Rectal smooth muscle tissue (tissue), 1 donor: ENCODE results near the gene CELF4.

ENCODE experiments used
- H3K27ac ChIP-seq: one replicate; pipeline ENCODE4 v1.7.0; 2013; ENCODE audit warnings: low read depth, low read length, inconsistent platforms
- H3K27me3 ChIP-seq: one replicate; pipeline ENCODE4 v1.7.0; 2013; ENCODE audit warnings: low read length; ENCODE audit not compliant: control insufficient read depth, insufficient read depth
- H3K36me3 ChIP-seq: one replicate; pipeline ENCODE4 v1.7.0; 2013; ENCODE audit warnings: low read length; ENCODE audit not compliant: control insufficient read depth, insufficient read depth
- H3K4me1 ChIP-seq: one replicate; pipeline ENCODE4 v1.7.0; 2013; ENCODE audit warnings: low read length; ENCODE audit not compliant: control insufficient read depth, insufficient read depth
- H3K4me3 ChIP-seq: one replicate; pipeline ENCODE4 v1.7.0; 2013; ENCODE audit warnings: low read length
- H3K9ac ChIP-seq: one replicate; pipeline ENCODE4 v1.7.0; 2013; ENCODE audit warnings: low read length

The CELF4 gene

GRCh38 chr18:37336568-37337285 lies 228.9 kb downstream of the CELF4 start:
- no peak overlapping the region for H3K9ac ChIP-seq
- no peaks in the 10 kb centered on the region for H3K27me3 ChIP-seq
- H3K27ac ChIP-seq: no peak overlapping the region
- no peaks in the 10 kb centered on the region for H3K36me3 ChIP-seq
- H3K4me3 ChIP-seq: no peak overlapping the region
- H3K4me1 ChIP-seq: no peaks in the 10 kb centered on the region

- Histone ChIP-seq H3K27me3 (no peaks in the 10 kb centered on the region), H3K36me3 (no peaks in the 10 kb centered on the region), H3K4me1 (no peaks in the 10 kb centered on the region), H3K4me3 (no peak overlapping the region), H3K27ac (no peak overlapping the region), H3K9ac (no peak overlapping the region)
These were observed 230.2 kb downstream of the CELF4 start for GRCh38 chr18:37335409-37335736.

- Histone ChIP-seq H3K9ac (no peak overlapping the region), H3K27ac (no peak overlapping the region), H3K27me3 (no peaks in the 10 kb centered on the region), H3K4me1 (no peaks in the 10 kb centered on the region), H3K4me3 (no peak overlapping the region), H3K36me3 (no peaks in the 10 kb centered on the region)
These were observed 230.8 kb downstream of the CELF4 start for GRCh38 chr18:37334631-37335408.

GRCh38 chr18:37332628-37333420 lies 232.8 kb downstream of the CELF4 start:
- Histone ChIP-seq H3K4me3 (no peak overlapping the region), H3K36me3 (no peaks in the 10 kb centered on the region), H3K27me3 (no peaks in the 10 kb centered on the region), H3K27ac (no peak overlapping the region), H3K9ac (no peak overlapping the region), H3K4me1 (no peaks in the 10 kb centered on the region)

- H3K27ac ChIP-seq: no peak overlapping the region
- H3K36me3 ChIP-seq: no peaks in the 10 kb centered on the region
- no peaks in the 10 kb centered on the region for H3K27me3 ChIP-seq
- no peaks in the 10 kb centered on the region for H3K4me1 ChIP-seq
- no peak overlapping the region for H3K9ac ChIP-seq
- no peak overlapping the region for H3K4me3 ChIP-seq
These were observed 233.4 kb downstream of the CELF4 start for GRCh38 chr18:37332219-37332618.

GRCh38 chr18:37330173-37330572 lies 235.4 kb downstream of the CELF4 start:
- H3K4me3 ChIP-seq: no peak overlapping the region
- no peaks in the 10 kb centered on the region for H3K36me3 ChIP-seq
- H3K4me1 ChIP-seq: no peaks in the 10 kb centered on the region
- H3K27ac ChIP-seq: no peak overlapping the region
- H3K27me3 ChIP-seq: no peaks in the 10 kb centered on the region
- H3K9ac ChIP-seq: no peak overlapping the region

DNA sequence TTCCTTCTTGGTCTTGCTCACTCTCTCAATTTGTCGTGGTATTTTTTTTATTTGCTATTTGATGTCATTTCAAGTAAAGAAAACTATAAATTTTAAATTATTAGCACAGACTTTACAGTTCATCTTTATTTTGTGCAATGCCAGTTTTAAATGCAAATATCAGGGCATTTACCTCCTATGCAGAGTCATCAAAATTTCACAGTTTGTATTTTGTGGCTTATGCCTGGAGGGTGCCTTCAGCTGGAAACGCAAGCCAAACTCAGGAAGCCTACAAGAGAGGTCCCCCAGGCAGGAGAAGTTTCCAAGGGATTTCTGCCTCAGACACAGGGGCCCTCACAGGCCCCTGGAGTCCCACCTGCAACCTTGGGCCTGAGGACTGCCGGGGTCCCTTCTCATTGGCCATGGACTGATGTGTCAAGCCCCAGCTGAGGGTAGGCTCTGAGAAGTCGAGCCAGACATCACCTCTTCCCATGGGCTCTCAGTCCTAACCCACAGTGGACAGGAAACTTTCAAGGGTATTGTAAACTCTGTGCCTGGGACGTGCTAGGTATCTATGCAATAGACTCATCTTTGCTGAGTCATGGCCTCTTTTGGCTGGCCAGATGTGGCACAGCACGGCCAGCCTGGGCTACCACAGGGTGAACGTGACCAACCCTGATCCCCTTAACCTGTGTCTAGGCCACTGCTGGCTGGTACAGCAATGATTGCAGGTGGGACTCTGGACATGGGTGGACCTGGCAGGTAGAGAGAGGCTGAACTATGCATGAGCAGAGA lies 236.5 kb downstream of the CELF4 start:
- Histone ChIP-seq H3K27me3 (no peaks in the 10 kb centered on the region), H3K4me3 (no peak overlapping the region), H3K27ac (no peak overlapping the region), H3K4me1 (no peaks in the 10 kb centered on the region), H3K9ac (no peak overlapping the region), H3K36me3 (no peaks in the 10 kb centered on the region)

- Histone ChIP-seq H3K27ac (no peak overlapping the region), H3K4me3 (no peak overlapping the region), H3K4me1 (no peaks in the 10 kb centered on the region), H3K27me3 (no peaks in the 10 kb centered on the region), H3K9ac (no peak overlapping the region), H3K36me3 (no peaks in the 10 kb centered on the region)
These were observed 238.5 kb downstream of the CELF4 start for GRCh38 chr18:37327063-37327577.

DNA sequence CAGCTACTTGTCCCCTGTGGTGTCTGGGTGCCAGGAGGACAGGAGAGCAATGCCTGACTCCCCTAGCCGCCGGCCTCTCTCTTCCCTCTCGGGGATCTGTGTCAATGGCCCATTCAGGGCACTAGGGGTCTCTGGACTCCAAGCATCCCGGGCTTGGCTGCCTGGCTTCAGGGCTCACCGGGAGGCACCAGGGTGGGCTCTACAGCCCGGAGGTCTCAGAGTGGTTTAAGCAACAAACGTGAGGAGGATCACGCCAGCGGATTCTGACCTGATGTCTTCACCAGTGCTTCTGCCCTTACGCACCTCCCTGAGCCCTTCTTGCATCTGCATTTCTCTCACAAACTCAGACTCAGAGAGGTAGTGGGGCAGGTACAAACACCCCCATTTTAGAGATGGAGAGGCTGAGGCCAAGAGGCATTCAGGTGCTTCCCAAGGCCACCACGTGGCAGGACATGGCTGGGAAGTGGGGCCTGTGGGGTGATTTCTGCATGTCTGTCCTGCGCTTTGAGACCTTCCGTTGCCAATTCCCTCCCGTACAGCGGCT lies 243.0 kb downstream of the CELF4 start:
- Histone ChIP-seq H3K4me1 (no peaks in the 10 kb centered on the region), H3K4me3 (no peak overlapping the region), H3K9ac (no peak overlapping the region), H3K27ac (no peak overlapping the region), H3K27me3 (no peaks in the 10 kb centered on the region), H3K36me3 (no peaks in the 10 kb centered on the region)

DNA sequence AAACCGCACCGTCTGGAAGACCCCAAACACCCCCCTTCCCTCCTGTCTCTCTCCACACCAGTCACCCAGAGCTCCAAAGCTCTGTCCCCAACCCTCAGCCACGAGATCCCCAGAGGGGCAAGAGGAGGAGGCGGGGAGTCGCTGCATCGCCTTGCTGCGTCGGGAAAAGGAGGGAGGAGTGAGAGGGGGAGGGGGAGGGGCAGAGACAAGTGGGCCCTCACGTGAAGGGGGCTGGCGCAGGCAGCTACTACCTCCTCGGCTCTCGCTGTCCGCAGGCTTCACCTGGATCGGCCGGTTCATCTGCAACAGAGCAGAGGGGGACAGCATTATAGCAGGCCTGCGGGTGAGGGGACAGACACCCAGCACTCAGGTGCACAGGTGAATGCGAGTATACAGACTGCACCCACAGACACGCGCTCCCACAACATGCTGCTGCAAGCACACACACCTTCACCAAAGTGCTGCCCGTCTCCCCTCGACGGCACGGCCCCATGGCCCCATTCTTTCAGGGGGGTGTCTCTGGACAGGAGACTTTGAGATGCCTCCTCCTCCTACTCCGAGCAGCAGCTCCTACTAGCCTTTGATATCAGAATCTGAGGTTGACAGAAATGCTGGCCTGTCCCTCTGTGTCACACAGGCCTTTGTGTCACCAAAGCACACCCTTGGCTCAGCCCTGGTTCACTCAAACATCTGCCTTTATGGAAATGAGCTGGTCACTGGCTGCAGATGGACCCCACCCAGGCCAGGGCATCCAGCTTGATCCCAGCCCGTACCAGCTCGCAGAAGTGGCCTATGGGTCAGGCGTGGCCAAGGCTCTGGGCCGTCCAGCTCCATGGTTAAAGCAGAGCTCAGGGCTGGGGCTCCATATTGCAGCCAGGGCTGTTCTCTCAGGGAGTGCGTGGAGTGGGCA lies 243.8 kb downstream of the CELF4 start:
- Histone ChIP-seq H3K27me3 (no peaks in the 10 kb centered on the region), H3K4me1 (no peaks in the 10 kb centered on the region), H3K9ac (no peak overlapping the region), H3K27ac (no peak overlapping the region), H3K4me3 (no peak overlapping the region), H3K36me3 (no peaks in the 10 kb centered on the region)

- H3K36me3 ChIP-seq: no peaks in the 10 kb centered on the region
These were observed 245.3 kb downstream of the CELF4 start for GRCh38 chr18:37320317-37320716.

More at GRCh38 chr18:37320317-37320716, 245.3 kb downstream of the CELF4 start:
- no peak overlapping the region for H3K4me3 ChIP-seq
- no peak overlapping the region for H3K27ac ChIP-seq
- no peak overlapping the region for H3K9ac ChIP-seq
- no peaks in the 10 kb centered on the region for H3K4me1 ChIP-seq
- H3K27me3 ChIP-seq: no peaks in the 10 kb centered on the region
